Activated B cell treated with CpG ODN at 0.5 μM for 24 hours (primary cell): ENCODE results near the gene KCNA2. TPM values are rescaled to one million over a fixed set of nuclear protein-coding genes. Genes with fewer than 3 reads are reported as not detected.

Experiments used
- ATAC-seq: fragments of 200-7000 bp; cut with Tn5 transposase; one replicate; pipeline ENCODE4 v1.10.0; 2021; ENCODE audit warnings: low read depth, mild to moderate bottlenecking, moderate library complexity
- CTCF ChIA-PET: fragments of 350-600 bp; sonication (Branson Sonifier 250); formaldehyde crosslinking; loops from one replicate; lab custom pipeline; 2021; ENCODE audit warnings: antibody characterized with exemption; lab: Charles Lee
- POLR2A ChIA-PET: fragments of 350-600 bp; sonication (Branson Sonifier 250); formaldehyde crosslinking; loops from one replicate; lab custom pipeline; 2021; ENCODE audit warnings: antibody characterized with exemption; lab: Charles Lee
- DNase-seq: peaks from one replicate; pipeline ENCODE4 v3.0.0; 2022
- H3K27ac Mint-ChIP-seq: one replicate; pipeline ENCODE4 v1.8.0; 2020; ENCODE audit warnings: mixed read lengths
- H3K27me3 Mint-ChIP-seq: one replicate; pipeline ENCODE4 v1.8.0; 2021; ENCODE audit warnings: mixed read lengths
- H3K36me3 Mint-ChIP-seq: one replicate; pipeline ENCODE4 v1.8.0; 2021; ENCODE audit warnings: low read depth, mixed read lengths
- H3K4me1 Mint-ChIP-seq: one replicate; pipeline ENCODE4 v1.8.0; 2021; ENCODE audit warnings: mixed read lengths
- H3K4me3 Mint-ChIP-seq: one replicate; pipeline ENCODE4 v1.8.0; 2020; ENCODE audit warnings: mild to moderate bottlenecking, mixed read lengths
- H3K9me3 Mint-ChIP-seq: one replicate; pipeline ENCODE4 v1.8.0; 2020; ENCODE audit warnings: mixed read lengths
- intact Hi-C: fragments of 100-400 bp; cut with micrococcal nuclease; formaldehyde crosslinking; loops from one replicate; pipeline ENCODE4 v1.15.1; 2024
- total RNA-seq: library from RNA; stranded (reverse); gene quantifications from 2 replicates; pipeline ENCODE4 v1.2.3, GENCODE V29; 2022
- TF ChIP-seq, protein P1 (sequence below): fragments of 200-600 bp; IDR thresholded peaks from one replicate; pipeline ENCODE4 v1.8.0; 2022; ENCODE audit warnings: antibody characterized with exemption, mild to moderate bottlenecking

KCNA2 gene
- total RNA-seq, 1 donor from 2014 or later: 0.13 TPM

DNA sequence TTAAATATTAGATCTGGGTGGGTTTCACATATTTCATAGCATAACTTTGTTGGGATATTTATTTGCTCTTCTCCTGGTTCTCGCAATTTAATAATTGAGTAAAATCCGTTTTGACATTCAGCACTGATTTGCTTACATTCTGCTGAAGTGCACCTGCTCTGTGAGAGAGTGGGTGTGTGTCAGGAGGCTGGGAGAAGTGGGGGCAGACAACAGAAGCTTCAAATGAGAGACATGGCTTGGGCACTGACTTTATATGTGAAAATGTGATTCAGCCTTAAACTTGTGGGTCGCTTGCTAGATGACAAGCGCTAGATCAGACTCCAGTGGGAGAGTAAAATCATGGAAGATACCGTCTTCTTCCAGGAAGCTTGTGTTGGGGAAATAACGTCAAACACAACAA is 32.4 kb upstream of the KCNA2 start:
- no peak overlapping the region for H3K4me3 Mint-ChIP-seq
- H3K4me1 Mint-ChIP-seq: peaks cover 50% of the 10 kb centered on the region
- peaks cover 3% of the 10 kb centered on the region for H3K9me3 Mint-ChIP-seq
- CTCF ChIA-PET: interaction anchor here (0.9 to 2.0 kb wide), 4 partner anchors 8 to 127 kb away, joined by 3 to 7 read pairs (median 3); no protein-coding TSS in a partner anchor
- ATAC-seq (no peak), DNase-seq (no peak)
- POLR2A ChIA-PET: interaction anchor here (0.5 to 1.4 kb wide), 2 partner anchors 24 to 255 kb away, joined by 3 to 5 read pairs; no protein-coding TSS in a partner anchor
- intact Hi-C loops: no loop called here
- no peaks in the 10 kb centered on the region for H3K36me3 Mint-ChIP-seq
- TF ChIP-seq, protein P1, sequence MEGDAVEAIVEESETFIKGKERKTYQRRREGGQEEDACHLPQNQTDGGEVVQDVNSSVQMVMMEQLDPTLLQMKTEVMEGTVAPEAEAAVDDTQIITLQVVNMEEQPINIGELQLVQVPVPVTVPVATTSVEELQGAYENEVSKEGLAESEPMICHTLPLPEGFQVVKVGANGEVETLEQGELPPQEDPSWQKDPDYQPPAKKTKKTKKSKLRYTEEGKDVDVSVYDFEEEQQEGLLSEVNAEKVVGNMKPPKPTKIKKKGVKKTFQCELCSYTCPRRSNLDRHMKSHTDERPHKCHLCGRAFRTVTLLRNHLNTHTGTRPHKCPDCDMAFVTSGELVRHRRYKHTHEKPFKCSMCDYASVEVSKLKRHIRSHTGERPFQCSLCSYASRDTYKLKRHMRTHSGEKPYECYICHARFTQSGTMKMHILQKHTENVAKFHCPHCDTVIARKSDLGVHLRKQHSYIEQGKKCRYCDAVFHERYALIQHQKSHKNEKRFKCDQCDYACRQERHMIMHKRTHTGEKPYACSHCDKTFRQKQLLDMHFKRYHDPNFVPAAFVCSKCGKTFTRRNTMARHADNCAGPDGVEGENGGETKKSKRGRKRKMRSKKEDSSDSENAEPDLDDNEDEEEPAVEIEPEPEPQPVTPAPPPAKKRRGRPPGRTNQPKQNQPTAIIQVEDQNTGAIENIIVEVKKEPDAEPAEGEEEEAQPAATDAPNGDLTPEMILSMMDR: no peak
- H3K27ac Mint-ChIP-seq: no peak overlapping the region
- H3K27me3 Mint-ChIP-seq: no peaks in the 10 kb centered on the region

DNA sequence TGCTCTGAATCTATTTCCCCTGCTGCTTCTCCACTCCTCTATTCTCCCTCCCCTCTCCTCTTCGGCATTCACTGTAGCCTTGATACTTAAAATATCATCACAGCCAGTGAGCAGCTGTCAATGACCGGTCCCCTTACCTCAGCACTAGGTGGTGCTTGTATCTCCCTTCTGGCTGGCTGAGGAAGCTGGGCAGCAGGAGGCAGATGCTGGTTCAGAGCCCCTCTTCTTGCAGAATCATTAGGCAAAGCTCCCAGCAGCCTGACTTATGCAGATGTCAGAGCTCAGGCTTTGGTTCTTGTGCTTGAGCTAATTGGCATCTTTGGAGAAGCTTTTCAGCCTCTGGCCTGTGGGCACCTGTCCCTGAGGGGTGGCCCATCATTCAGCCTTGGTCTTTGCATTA is 31.9 kb upstream of the KCNA2 start:
- ATAC-seq: no peak
- intact Hi-C loops: no loop called here
- H3K36me3 Mint-ChIP-seq: no peaks in the 10 kb centered on the region
- H3K27ac Mint-ChIP-seq: no peak overlapping the region
- H3K4me1 Mint-ChIP-seq: peaks cover 54% of the 10 kb centered on the region
- H3K27me3 Mint-ChIP-seq: no peaks in the 10 kb centered on the region
- DNase-seq: no peak
- peaks cover 3% of the 10 kb centered on the region for H3K9me3 Mint-ChIP-seq
- TF ChIP-seq, protein P1: no peak
- POLR2A ChIA-PET: interaction anchor here (0.5 to 1.4 kb wide), 3 partner anchors 25 to 254 kb away, joined by 3 to 5 read pairs (median 3); no protein-coding TSS in a partner anchor
- CTCF ChIA-PET: interaction anchor here (0.9 to 2.0 kb wide), 4 partner anchors 7 to 128 kb away, joined by 3 to 7 read pairs (median 3); no protein-coding TSS in a partner anchor
- no peak overlapping the region for H3K4me3 Mint-ChIP-seq

DNA sequence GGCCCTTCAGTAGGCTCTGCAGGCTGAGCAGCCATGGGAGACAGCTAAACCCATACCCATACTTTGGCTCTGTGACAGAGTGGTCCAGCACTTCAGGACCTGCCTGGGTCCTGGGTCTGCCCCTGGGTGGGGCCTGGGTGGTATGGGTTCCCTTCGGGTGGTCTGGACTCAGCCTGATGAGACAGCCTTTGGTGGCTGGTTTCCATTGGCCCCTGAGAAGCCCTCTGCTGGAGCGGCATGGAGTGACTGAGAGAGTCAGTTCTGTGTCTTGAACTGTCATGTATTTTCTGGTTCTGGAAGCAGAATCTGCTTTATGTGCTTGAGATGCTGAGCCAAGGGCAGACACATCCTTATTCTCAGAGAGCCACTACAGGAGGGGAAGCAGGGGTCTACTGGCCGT is 31.3 kb upstream of the KCNA2 start:
- ChIA-PET POLR2A (interaction anchor here (0.6 to 4.5 kb wide), 4 partner anchors 18 to 235 kb away, joined by 3 to 25 read pairs (median 10); partner anchors contain the start of gene CD53), CTCF (interaction anchor here (0.9 kb wide), 1 partner anchor 12 kb away, joined by 3 read pairs; no protein-coding TSS in a partner anchor)
- H3K27ac Mint-ChIP-seq: no peak overlapping the region
- no peak for DNase-seq
- H3K27me3 Mint-ChIP-seq: no peaks in the 10 kb centered on the region
- peaks cover 3% of the 10 kb centered on the region for H3K9me3 Mint-ChIP-seq
- intact Hi-C loops: no loop called here
- TF ChIP-seq, protein P1: no peak
- no peak overlapping the region for H3K4me3 Mint-ChIP-seq
- H3K36me3 Mint-ChIP-seq: no peaks in the 10 kb centered on the region
- peaks cover 56% of the 10 kb centered on the region for H3K4me1 Mint-ChIP-seq
- ATAC-seq: no peak

DNA sequence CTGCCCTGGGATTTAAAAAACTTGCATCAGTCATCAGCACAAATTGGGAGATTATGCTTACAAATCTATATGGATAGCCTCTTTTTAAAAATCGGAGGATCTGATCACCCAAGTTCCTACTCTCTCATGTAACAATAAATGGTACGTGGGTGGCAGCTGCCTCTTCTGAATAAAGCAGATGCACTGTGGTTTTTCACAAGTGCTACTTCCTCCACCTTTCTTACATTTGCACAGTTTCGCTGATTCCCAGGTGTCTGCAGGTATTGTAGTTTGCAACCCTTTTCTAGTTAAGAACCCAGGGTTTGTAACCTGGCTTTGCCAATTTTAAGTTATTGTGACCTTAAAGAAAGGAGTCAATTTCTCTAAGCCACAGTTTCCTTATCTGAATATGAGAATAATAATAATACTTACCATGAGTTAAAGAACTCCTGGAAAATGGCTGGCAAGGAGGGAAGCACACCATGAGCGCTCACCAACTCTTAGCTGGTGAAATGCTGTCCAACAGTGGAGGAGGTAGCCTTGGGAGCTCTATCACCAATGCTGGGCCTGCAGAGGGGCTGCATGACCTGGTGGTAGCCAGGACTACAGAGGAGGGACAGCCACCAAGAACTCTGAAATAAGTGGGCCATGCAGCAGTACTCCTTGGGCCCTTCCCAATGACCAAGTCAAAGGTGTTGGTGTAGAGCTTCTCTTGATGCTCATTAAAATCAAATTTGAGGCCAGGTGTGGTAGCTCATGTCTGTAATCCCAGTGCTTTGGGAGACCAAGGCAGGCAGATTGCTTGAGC is 30.2 kb upstream of the KCNA2 start:
- H3K27me3 Mint-ChIP-seq: no peaks in the 10 kb centered on the region
- DNase-seq (no peak), ATAC-seq (no peak)
- POLR2A ChIA-PET: interaction anchor here (1.0 to 4.5 kb wide), 6 partner anchors 9 to 236 kb away, joined by 3 to 29 read pairs (median 10); partner anchors contain the start of genes CD53 and KCNA3
- intact Hi-C loops: no loop called here
- CTCF ChIA-PET: interaction anchor here (0.6 to 3.0 kb wide), 4 partner anchors 17 to 147 kb away, joined by 3 to 29 read pairs (median 8); no protein-coding TSS in a partner anchor
- no peaks in the 10 kb centered on the region for H3K36me3 Mint-ChIP-seq
- peak overlapping the region; percentile 25 for H3K4me3 Mint-ChIP-seq
- H3K9me3 Mint-ChIP-seq: no peaks in the 10 kb centered on the region
- peaks cover 49% of the 10 kb centered on the region for H3K4me1 Mint-ChIP-seq
- TF ChIP-seq, protein P1: no peak
- H3K27ac Mint-ChIP-seq: peak overlapping the region; percentile 88
